Ishikawa (cell line): Measurements from ENCODE around the gene ABHD4.

Source experiments
- EP300 ChIP-seq: IDR thresholded peaks from 2 replicates; pipeline ENCODE4 v1.6.1; 2012; ENCODE audit warnings: borderline replicate concordance
- TAF1 ChIP-seq: IDR thresholded peaks from 2 replicates; pipeline ENCODE4 v1.6.1; 2012; ENCODE audit warnings: low read depth, mild to moderate bottlenecking
- TEAD4 ChIP-seq: IDR thresholded peaks from 2 replicates; pipeline ENCODE4 v1.6.1; 2012
- YY1 ChIP-seq: IDR thresholded peaks from 2 replicates; pipeline ENCODE4 v1.6.1; 2012; ENCODE audit warnings: low read depth
- ZBTB7A ChIP-seq: IDR thresholded peaks from 2 replicates; pipeline ENCODE4 v1.6.1; 2012; ENCODE audit warnings: low read depth
- TF ChIP-seq, protein P1 (sequence below): IDR thresholded peaks from 2 replicates; pipeline ENCODE4 v1.6.1; 2012

DNA sequence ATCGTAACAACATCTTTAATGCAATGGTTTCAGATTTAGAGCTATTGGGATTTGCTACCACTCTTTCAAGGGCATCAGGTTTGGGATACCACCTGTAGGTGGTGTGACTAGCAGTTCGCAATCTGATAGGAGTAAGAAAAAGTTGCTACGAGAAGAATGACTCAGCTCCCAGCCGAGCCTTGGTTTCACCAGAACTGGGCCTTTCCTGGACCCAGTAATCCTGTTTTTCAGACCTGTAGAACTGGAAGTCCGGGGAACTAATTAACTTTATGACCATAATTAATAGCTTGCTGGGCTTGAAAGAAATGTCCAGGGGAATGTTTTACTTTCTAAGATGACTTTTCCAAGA lies 770 bp downstream of the ABHD4 start:
- TF ChIP-seq TAF1 (no peak), EP300 (no peak), ZBTB7A (no peak), TEAD4 (no peak), YY1 (no peak)
- TF ChIP-seq, protein P1, sequence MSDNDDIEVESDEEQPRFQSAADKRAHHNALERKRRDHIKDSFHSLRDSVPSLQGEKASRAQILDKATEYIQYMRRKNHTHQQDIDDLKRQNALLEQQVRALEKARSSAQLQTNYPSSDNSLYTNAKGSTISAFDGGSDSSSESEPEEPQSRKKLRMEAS: no peak
